ENCODE measurements around the gene GRIK3.

The GRIK3 gene

GRCh38 chr1:36879613-36880012 is 154.7 kb downstream of the GRIK3 start:
- no peak for DNase-seq (ENCODE audit: low read depth in 2 of 2)

GRCh38 chr1:36876990-36877389 is 157.3 kb downstream of the GRIK3 start:
- no peak for DNase-seq (ENCODE audit: low read depth in 2 of 2)

GRCh38 chr1:36874271-36875060 is 159.8 kb downstream of the GRIK3 start:
- no peak for DNase-seq (ENCODE audit: low read depth in 2 of 2)

- no peak for DNase-seq (ENCODE audit: low read depth in 2 of 2)
Measured at GRCh38 chr1:36872858-36873257, 161.5 kb downstream of the GRIK3 start.

- DNase-seq (ENCODE audit: low read depth in 2 of 2), result no peak
Measured at GRCh38 chr1:36872126-36872754, 162.1 kb downstream of the GRIK3 start.

- DNase-seq (ENCODE audit: low read depth in 2 of 2), result no peak
Measured at GRCh38 chr1:36871146-36871971, 163.0 kb downstream of the GRIK3 start.

GRCh38 chr1:36869826-36870225 is 164.5 kb downstream of the GRIK3 start:
- no peak for DNase-seq (ENCODE audit: low read depth in 2 of 2)

GRCh38 chr1:36869054-36869453 is 165.3 kb downstream of the GRIK3 start:
- no peak for DNase-seq (ENCODE audit: low read depth in 2 of 2)

- DNase-seq (ENCODE audit: low read depth in 2 of 2), result no peak
Measured at GRCh38 chr1:36867575-36867974, 166.7 kb downstream of the GRIK3 start.

- DNase-seq (ENCODE audit: low read depth in 2 of 2), result no peak
Measured at GRCh38 chr1:36866169-36866814, 168.0 kb downstream of the GRIK3 start.

GRCh38 chr1:36865602-36865900 is 168.8 kb downstream of the GRIK3 start:
- DNase-seq (ENCODE audit: low read depth in 2 of 2), result no peak

GRCh38 chr1:36864823-36865601 is 169.3 kb downstream of the GRIK3 start:
- no peak for DNase-seq (ENCODE audit: low read depth in 2 of 2)

- DNase-seq (ENCODE audit: low read depth in 2 of 2), result peak in 1 of 2 donors; percentile 12
Measured at GRCh38 chr1:36864182-36864822, 170.0 kb downstream of the GRIK3 start.

- DNase-seq (ENCODE audit: low read depth in 2 of 2), result no peak
Measured at GRCh38 chr1:36863500-36863899, 170.8 kb downstream of the GRIK3 start.

- no peak for DNase-seq (ENCODE audit: low read depth in 2 of 2)
Measured at GRCh38 chr1:36863061-36863460, 171.3 kb downstream of the GRIK3 start.

- DNase-seq (ENCODE audit: low read depth in 2 of 2), result no peak
Measured at GRCh38 chr1:36861375-36861774, 172.9 kb downstream of the GRIK3 start.

GRCh38 chr1:36859926-36860325 is 174.4 kb downstream of the GRIK3 start:
- DNase-seq (ENCODE audit: low read depth in 2 of 2), result no peak

- DNase-seq (ENCODE audit: low read depth in 2 of 2), result no peak
Measured at GRCh38 chr1:36858981-36859380, 175.3 kb downstream of the GRIK3 start.

GRCh38 chr1:36858553-36858952 is 175.8 kb downstream of the GRIK3 start:
- DNase-seq (ENCODE audit: low read depth in 2 of 2), result no peak

- DNase-seq (ENCODE audit: low read depth in 2 of 2), result no peak
Measured at GRCh38 chr1:36857754-36858153, 176.6 kb downstream of the GRIK3 start.
